Body of pancreas (tissue), 4 donors: ENCODE measurements around the gene SSTR3. TPM values are rescaled to one million over a fixed set of nuclear protein-coding genes. Genes with fewer than 3 reads are reported as not detected.
A peak's percentile ranks its signal among the peaks of the same experiment; 100 is the strongest.

Source experiments
- ATAC-seq: fragments of 150-250 bp; one replicate; pipeline ENCODE4 v1.9.1; 2016
- DNase-seq, 4 donors: peaks; one replicate each; pipeline ENCODE4 v3.0.0-alpha.2; 2019
- H3K27ac ChIP-seq, 4 donors: fragments of 200-600 bp; sonication (generic); 1 replicate in 3 of 4; 2 replicates in 1 of 4; pipeline versions ENCODE4 v1.5.1 to v1.6.1; 2016 to 2019; ENCODE audit warnings: mild to moderate bottlenecking in 1 of 4, mixed read lengths in 1 of 4, moderate library complexity in 1 of 4
- H3K27me3 ChIP-seq, 2 donors: fragments of 200-600 bp; sonication (generic); one replicate each; pipeline ENCODE4 v1.6.0; 2016; ENCODE audit warnings: mild to moderate bottlenecking in 1 of 2
- H3K36me3 ChIP-seq, 2 donors: fragments of 200-600 bp; sonication (generic); replicated peaks in 1 of 2; 2 replicates each; pipeline ENCODE4 v1.5.1; 2016; ENCODE audit warnings: low read depth in 2 of 2; ENCODE audit not compliant: insufficient read depth in 1 of 2
- H3K4me1 ChIP-seq: fragments of 200-600 bp; sonication (generic); one replicate; pipeline ENCODE4 v1.6.0; 2016
- H3K4me3 ChIP-seq, 2 donors: fragments of 200-600 bp; sonication (generic); 1 replicate in 1 of 2; 2 replicates in 1 of 2; pipeline ENCODE4 v1.5.1; 2016 to 2019
- H3K9me3 ChIP-seq, 3 donors: fragments of 200-600 bp; sonication (generic); 1 replicate in 2 of 3; 2 replicates in 1 of 3; pipeline ENCODE4 v1.5.1; 2016
- CTCF ChIP-seq, 7 experiments: fragments of 450-650 bp in 4 of 7; fragments of 200-600 bp in 3 of 7; sonication (generic) in 3 of 7; IDR thresholded peaks; one replicate each; pipeline ENCODE4 v1.5.1; 2016 to 2019; ENCODE audit warnings: antibody characterized with exemption in 7 of 7
- POLR2A ChIP-seq, 3 donors: fragments of 450-650 bp; IDR thresholded peaks; one replicate each; pipeline ENCODE4 v1.6.1; 2016; ENCODE audit warnings: antibody characterized with exemption in 3 of 3, mild to moderate bottlenecking in 2 of 3
- WGBS, 2 donors: methylation state at CpG; one replicate each; pipeline ENCODE4 v1.1.5; 2017; 5-methylcytosine and 5-hydroxymethylcytosine counted together
- intact Hi-C: fragments of 100-400 bp; cut with DNase I; formaldehyde crosslinking; loops from one replicate; pipeline ENCODE4 v1.15.1; 2023
- total RNA-seq, 2 donors: library from RNA; depleted of rRNA; stranded (reverse); fragments of >200 nt; gene quantifications; one replicate each; pipeline ENCODE4 v1.1.0, GENCODE V29; 2016

The SSTR3 gene
- total RNA-seq, 2 donors from 2014 or later, result 1.3 to 4.2 TPM

- 7 to 41% methylated on average over 8 to 17 of the region's 17 CpGs for WGBS, 2 donors
- TF ChIP-seq POLR2A (IDR thresholded peaks at IDR 0.05), result peak in 2 of 3 donors; percentile 16 to 20
- TF ChIP-seq CTCF (IDR thresholded peaks at IDR 0.05), result no peak
- intact Hi-C loops, result no loop called here
- H3K36me3 ChIP-seq, result no peaks in the 10 kb centered on the region
- peak within 1 kb of the TSS; percentile 39 to 74 (median 52) for H3K27ac ChIP-seq
- no peak within 1 kb of the TSS for H3K4me3 ChIP-seq
- peaks cover 22% of the 10 kb centered on the region for H3K4me1 ChIP-seq
- no peaks in the 10 kb centered on the region for H3K9me3 ChIP-seq
- DNase-seq (no peak), ATAC-seq (peak; percentile 54)
- H3K27me3 ChIP-seq, result no peaks in the 10 kb centered on the region
These were observed 24.2 kb downstream of the SSTR3 start, which contains the start of gene C1QTNF6 for GRCh38 chr22:37187891-37188761. TSS of gene C1QTNF6 (minus strand) at chr22:37188247. CDS start at chr22:37188213, 34 bp downstream.

GRCh38 chr22:37187552-37187890 is 24.8 kb downstream of the SSTR3 start:
- DNase-seq (no peak), ATAC-seq (peak; percentile 57)
- Histone ChIP-seq H3K4me1 (peaks cover 22% of the 10 kb centered on the region), H3K27ac (peak overlapping the region; percentile 39 to 74 (median 52)), H3K9me3 (no peaks in the 10 kb centered on the region), H3K36me3 (no peaks in the 10 kb centered on the region), H3K27me3 (no peaks in the 10 kb centered on the region), H3K4me3 (no peak overlapping the region)
- intact Hi-C loops, result no loop called here
- 14 to 18% methylated on average over 4 to 5 of the region's 5 CpGs for WGBS, 2 donors
- TF ChIP-seq POLR2A (IDR thresholded peaks at IDR 0.05), result no peak
- no peak for TF ChIP-seq CTCF (IDR thresholded peaks at IDR 0.05)

- peak overlapping the region in 3 of 4 donors; percentile 39 to 74 (median 64) for H3K27ac ChIP-seq
- peaks cover 22% of the 10 kb centered on the region for H3K4me1 ChIP-seq
- no peak for TF ChIP-seq POLR2A (IDR thresholded peaks at IDR 0.05)
- TF ChIP-seq CTCF (IDR thresholded peaks at IDR 0.05), result no peak
- intact Hi-C loops, result no loop called here
- no peaks in the 10 kb centered on the region for H3K36me3 ChIP-seq
- no peak for DNase-seq
- H3K4me3 ChIP-seq, result no peak overlapping the region
- H3K27me3 ChIP-seq, result no peaks in the 10 kb centered on the region
- no peak for ATAC-seq
- WGBS, 2 donors, result 65 to 68% methylated on average over 4 of the region's 4 CpGs
- H3K9me3 ChIP-seq, result no peaks in the 10 kb centered on the region
These were observed 25.2 kb downstream of the SSTR3 start for GRCh38 chr22:37186997-37187522.

GRCh38 chr22:37186228-37186996 is 25.9 kb downstream of the SSTR3 start:
- WGBS, 2 donors, result 57 to 59% methylated on average over 9 of the region's 9 CpGs
- ATAC-seq, result peak; percentile 40
- Histone ChIP-seq H3K27ac (peak overlapping the region in 1 of 4 donors; percentile 64), H3K9me3 (no peaks in the 10 kb centered on the region), H3K4me3 (no peak overlapping the region), H3K27me3 (no peaks in the 10 kb centered on the region), H3K4me1 (peaks cover 22% of the 10 kb centered on the region), H3K36me3 (no peaks in the 10 kb centered on the region)
- intact Hi-C loops, result no loop called here
- peak in 1 of 4 donors; percentile 27 for DNase-seq
- no peak for TF ChIP-seq CTCF (IDR thresholded peaks at IDR 0.05)
